ENCODE results near the gene ABHD15.

Gene ABHD15

DNA sequence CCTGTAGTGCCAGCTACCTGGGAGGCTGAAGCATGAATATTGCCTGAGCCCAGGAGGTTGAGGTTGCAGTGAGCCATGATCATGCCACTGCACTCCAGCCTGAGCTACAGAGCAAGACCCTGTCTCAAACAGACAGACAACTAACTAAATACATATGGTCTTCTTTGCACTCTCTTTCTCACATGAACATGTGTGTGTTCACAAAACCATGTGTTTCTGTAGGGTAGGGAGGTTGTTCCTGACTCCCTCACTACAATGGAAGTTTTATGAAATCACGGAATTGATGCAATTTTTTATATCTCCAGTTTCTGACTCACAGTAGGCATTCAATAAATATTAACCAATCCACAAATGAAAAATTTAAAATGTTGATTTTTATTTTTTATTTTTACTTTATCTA lies 48.5 kb downstream of the ABHD15 start:
- DNase-seq (ENCODE audit: low read depth) = no peak

DNA sequence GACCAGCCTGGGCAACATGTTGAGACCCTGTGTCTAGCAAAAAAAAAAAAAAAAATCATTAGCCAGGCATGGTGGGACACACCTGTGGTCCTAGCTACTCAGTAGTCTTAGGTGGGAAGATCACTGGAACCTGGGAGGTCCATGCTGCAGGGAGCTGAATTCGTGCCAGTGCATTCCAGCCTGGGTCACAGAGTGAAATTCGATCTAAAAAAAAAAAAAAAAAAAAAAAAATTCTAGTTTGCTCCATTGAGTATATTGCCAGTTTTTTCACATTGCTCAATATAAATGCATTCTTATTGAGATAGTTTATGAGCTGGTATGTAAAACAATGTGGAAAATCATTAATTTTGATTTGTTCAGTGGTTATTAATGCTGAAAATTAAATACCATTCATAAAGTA lies 52.0 kb downstream of the ABHD15 start:
- DNase-seq (ENCODE audit: low read depth) = no peak

GRCh38 chr17:29510953-29511352 lies 55.9 kb downstream of the ABHD15 start:
- DNase-seq (ENCODE audit: low read depth) = no peak

Data from stimulated activated CD8-positive, alpha-beta memory T cell treated with anti-CD3 and anti-CD28 coated beads, Interleukin-12 subunit alpha, Interleukin-12 subunit beta, amount 100 ng/mL, for 4 hours (primary cell).